ENCODE results near the gene TSPYL4. TPM values are rescaled to one million over a fixed set of nuclear protein-coding genes. Genes with fewer than 3 reads are reported as not detected.

Gene TSPYL4
- polyA plus RNA-seq, 2 donors, result 6.4 to 7.9 TPM

DNA sequence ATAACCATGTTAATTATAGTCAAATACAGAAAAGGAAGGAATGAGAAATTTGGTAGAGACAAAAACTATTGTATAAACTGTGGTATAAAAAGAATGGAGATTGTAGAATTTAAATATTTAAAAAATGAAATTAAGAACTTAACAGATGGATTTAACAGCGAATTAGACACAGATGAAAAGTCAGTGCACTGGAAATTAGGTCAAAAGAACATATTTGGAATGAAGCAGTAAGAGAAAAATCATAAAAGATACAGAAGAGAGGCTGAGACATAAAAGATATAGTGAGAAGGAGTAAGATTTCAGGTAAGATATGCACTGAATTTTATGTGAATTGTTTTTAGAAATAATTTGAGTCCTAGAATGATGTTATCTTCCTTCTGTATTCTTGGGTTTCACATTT lies 14.0 kb downstream of the TSPYL4 start:
- no peak overlapping the region for H3K4me3 ChIP-seq (ENCODE audit: low read depth in 1 of 2, low read length in 2 of 2)
- 94 to 99% methylated on average over 1 of the region's 1 CpG for WGBS, 2 donors
- H3K27ac ChIP-seq (ENCODE audit: low read depth in 2 of 2, low read length in 1 of 2), result no peak overlapping the region
- H3K36me3 ChIP-seq (ENCODE audit: control insufficient read depth in 2 of 2, insufficient read depth in 2 of 2, low read length in 1 of 2), result peaks cover 2 to 4% of the 10 kb centered on the region in 2 donors
- H3K9me3 ChIP-seq (ENCODE audit: control insufficient read depth in 2 of 2, insufficient read depth in 1 of 2, low read depth in 1 of 2, low read length in 1 of 2), result no peaks in the 10 kb centered on the region
- H3K4me1 ChIP-seq (ENCODE audit: control insufficient read depth in 2 of 2, insufficient read depth in 2 of 2, low read length in 1 of 2), result no peaks in the 10 kb centered on the region
- H3K27me3 ChIP-seq (ENCODE audit: control insufficient read depth in 1 of 2, insufficient read depth in 2 of 2, low read length in 2 of 2), result no peaks in the 10 kb centered on the region

DNA sequence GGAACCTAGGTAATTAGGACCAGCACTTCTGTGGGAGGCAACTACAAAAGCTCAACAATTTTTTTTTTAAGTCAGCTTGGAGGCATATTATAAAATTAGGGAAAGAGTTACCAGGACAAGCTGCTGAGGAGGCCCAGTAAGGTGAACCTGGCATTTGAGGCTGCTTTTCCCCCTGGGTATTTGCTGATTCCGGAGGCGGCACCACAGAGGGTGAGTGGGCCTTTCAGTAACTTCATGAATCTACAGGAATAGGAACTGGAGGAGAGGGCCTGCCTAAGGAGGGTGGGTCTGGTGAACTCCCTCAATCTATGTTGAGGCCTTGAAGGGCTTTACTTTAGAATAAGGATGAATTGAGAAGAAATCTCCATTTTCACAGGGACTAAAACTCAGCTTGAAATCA lies 14.6 kb downstream of the TSPYL4 start:
- no peaks in the 10 kb centered on the region for H3K4me1 ChIP-seq (ENCODE audit: control insufficient read depth in 2 of 2, insufficient read depth in 2 of 2, low read length in 1 of 2)
- no peaks in the 10 kb centered on the region for H3K9me3 ChIP-seq (ENCODE audit: control insufficient read depth in 2 of 2, insufficient read depth in 1 of 2, low read depth in 1 of 2, low read length in 1 of 2)
- 98 to 100% methylated on average over 2 of the region's 2 CpGs for WGBS, 2 donors

DNA sequence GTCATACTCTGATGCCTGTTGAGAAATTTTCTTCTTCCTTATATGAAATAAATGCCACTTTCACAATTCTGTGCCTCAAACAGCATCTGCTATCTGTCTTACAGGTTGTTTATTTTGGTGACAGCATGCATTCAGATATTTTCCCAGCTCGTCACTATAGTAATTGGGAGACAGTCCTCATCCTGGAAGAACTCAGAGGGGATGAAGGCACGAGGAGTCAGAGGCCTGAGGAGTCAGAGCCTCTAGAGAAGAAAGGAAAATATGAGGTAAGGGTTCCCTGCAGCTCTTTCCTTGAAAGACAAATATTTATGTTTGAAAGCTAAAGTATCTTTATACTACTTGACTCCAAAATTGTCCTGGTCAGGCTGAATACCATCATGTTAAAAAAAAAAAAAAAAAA lies 15.8 kb downstream of the TSPYL4 start:
- Histone ChIP-seq H3K36me3 (ENCODE audit: control insufficient read depth in 2 of 2, insufficient read depth in 2 of 2, low read length in 1 of 2) (peaks cover 2 to 4% of the 10 kb centered on the region in 2 donors), H3K4me3 (ENCODE audit: low read depth in 1 of 2, low read length in 2 of 2) (no peak overlapping the region), H3K27me3 (ENCODE audit: control insufficient read depth in 1 of 2, insufficient read depth in 2 of 2, low read length in 2 of 2) (no peaks in the 10 kb centered on the region), H3K9me3 (ENCODE audit: control insufficient read depth in 2 of 2, insufficient read depth in 1 of 2, low read depth in 1 of 2, low read length in 1 of 2) (no peaks in the 10 kb centered on the region), H3K4me1 (ENCODE audit: control insufficient read depth in 2 of 2, insufficient read depth in 2 of 2, low read length in 1 of 2) (no peaks in the 10 kb centered on the region), H3K27ac (ENCODE audit: low read depth in 2 of 2, low read length in 1 of 2) (no peak overlapping the region)
- WGBS, 2 donors, result 76 to 79% methylated on average over 2 of the region's 2 CpGs

More for the DNA sequence above, 14.6 kb downstream of the TSPYL4 start:
- Histone ChIP-seq H3K27ac (ENCODE audit: low read depth in 2 of 2, low read length in 1 of 2) (no peak overlapping the region), H3K27me3 (ENCODE audit: control insufficient read depth in 1 of 2, insufficient read depth in 2 of 2, low read length in 2 of 2) (no peaks in the 10 kb centered on the region), H3K36me3 (ENCODE audit: control insufficient read depth in 2 of 2, insufficient read depth in 2 of 2, low read length in 1 of 2) (peaks cover 2 to 4% of the 10 kb centered on the region in 2 donors), H3K4me3 (ENCODE audit: low read depth in 1 of 2, low read length in 2 of 2) (no peak overlapping the region)

GRCh38 chr6:116234689-116235088 lies 19.2 kb downstream of the TSPYL4 start:
- H3K9me3 ChIP-seq (ENCODE audit: control insufficient read depth in 2 of 2, insufficient read depth in 1 of 2, low read depth in 1 of 2, low read length in 1 of 2), result no peaks in the 10 kb centered on the region
- H3K4me3 ChIP-seq (ENCODE audit: low read depth in 1 of 2, low read length in 2 of 2), result no peak overlapping the region
- no peaks in the 10 kb centered on the region for H3K27me3 ChIP-seq (ENCODE audit: control insufficient read depth in 1 of 2, insufficient read depth in 2 of 2, low read length in 2 of 2)
- 75 to 77% methylated on average over 3 of the region's 3 CpGs for WGBS, 2 donors
- H3K36me3 ChIP-seq (ENCODE audit: control insufficient read depth in 2 of 2, insufficient read depth in 2 of 2, low read length in 1 of 2), result peaks cover 2 to 4% of the 10 kb centered on the region in 2 donors
- H3K27ac ChIP-seq (ENCODE audit: low read depth in 2 of 2, low read length in 1 of 2), result no peak overlapping the region
- no peaks in the 10 kb centered on the region for H3K4me1 ChIP-seq (ENCODE audit: control insufficient read depth in 2 of 2, insufficient read depth in 2 of 2, low read length in 1 of 2)

DNA sequence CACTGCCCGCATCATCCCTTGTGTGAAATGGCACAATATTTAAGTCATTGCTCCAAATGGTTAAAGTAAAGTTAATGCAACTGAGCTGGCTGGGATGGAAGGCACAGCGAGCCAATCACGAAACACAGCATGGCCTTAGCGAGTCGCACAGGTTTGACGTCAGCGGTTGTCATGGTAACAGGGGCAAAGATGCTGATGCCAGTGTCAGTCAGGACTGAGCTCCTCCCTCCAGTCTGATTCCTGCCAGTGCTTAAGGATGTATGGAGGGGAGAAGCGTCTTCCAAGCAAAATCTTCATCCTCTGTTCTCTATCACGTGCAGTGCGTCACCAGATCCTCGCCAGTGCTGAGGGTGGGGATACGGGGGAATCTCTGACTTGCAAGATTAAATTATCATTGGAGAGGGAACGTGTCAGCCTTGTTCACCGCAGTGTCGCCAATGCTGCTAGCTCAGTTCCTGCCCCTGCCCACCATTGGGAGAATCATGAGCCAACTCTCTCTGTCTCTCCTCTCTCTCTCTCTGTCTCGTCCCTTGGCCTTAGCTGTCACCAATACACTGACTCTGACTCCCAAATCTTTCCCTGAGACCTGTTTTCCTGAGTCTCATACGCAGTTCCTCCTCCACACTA lies 24.5 kb downstream of the TSPYL4 start:
- H3K36me3 ChIP-seq (ENCODE audit: control insufficient read depth in 2 of 2, insufficient read depth in 2 of 2, low read length in 1 of 2), result peaks cover 0 to 1% of the 10 kb centered on the region in 2 donors
- no peaks in the 10 kb centered on the region for H3K27me3 ChIP-seq (ENCODE audit: control insufficient read depth in 1 of 2, insufficient read depth in 2 of 2, low read length in 2 of 2)
- 75 to 81% methylated on average over 17 of the region's 17 CpGs for WGBS, 2 donors
- no peak overlapping the region for H3K27ac ChIP-seq (ENCODE audit: low read depth in 2 of 2, low read length in 1 of 2)
- no peaks in the 10 kb centered on the region for H3K4me1 ChIP-seq (ENCODE audit: control insufficient read depth in 2 of 2, insufficient read depth in 2 of 2, low read length in 1 of 2)
- no peak overlapping the region for H3K4me3 ChIP-seq (ENCODE audit: low read depth in 1 of 2, low read length in 2 of 2)
- H3K9me3 ChIP-seq (ENCODE audit: control insufficient read depth in 2 of 2, insufficient read depth in 1 of 2, low read depth in 1 of 2, low read length in 1 of 2), result no peaks in the 10 kb centered on the region

GRCh38 chr6:116223355-116223754 lies 30.5 kb downstream of the TSPYL4 start:
- 90 to 92% methylated on average over 3 of the region's 3 CpGs for WGBS, 2 donors
- Histone ChIP-seq H3K4me3 (ENCODE audit: low read depth in 1 of 2, low read length in 2 of 2) (no peak overlapping the region), H3K27ac (ENCODE audit: low read depth in 2 of 2, low read length in 1 of 2) (no peak overlapping the region), H3K9me3 (ENCODE audit: control insufficient read depth in 2 of 2, insufficient read depth in 1 of 2, low read depth in 1 of 2, low read length in 1 of 2) (no peaks in the 10 kb centered on the region), H3K4me1 (ENCODE audit: control insufficient read depth in 2 of 2, insufficient read depth in 2 of 2, low read length in 1 of 2) (no peaks in the 10 kb centered on the region), H3K27me3 (ENCODE audit: control insufficient read depth in 1 of 2, insufficient read depth in 2 of 2, low read length in 2 of 2) (no peaks in the 10 kb centered on the region), H3K36me3 (ENCODE audit: control insufficient read depth in 2 of 2, insufficient read depth in 2 of 2, low read length in 1 of 2) (peaks cover 0 to 4% of the 10 kb centered on the region in 2 donors)

- Histone ChIP-seq H3K4me1 (ENCODE audit: control insufficient read depth in 2 of 2, insufficient read depth in 2 of 2, low read length in 1 of 2) (no peaks in the 10 kb centered on the region), H3K27ac (ENCODE audit: low read depth in 2 of 2, low read length in 1 of 2) (no peak overlapping the region), H3K4me3 (ENCODE audit: low read depth in 1 of 2, low read length in 2 of 2) (no peak overlapping the region), H3K9me3 (ENCODE audit: control insufficient read depth in 2 of 2, insufficient read depth in 1 of 2, low read depth in 1 of 2, low read length in 1 of 2) (no peaks in the 10 kb centered on the region), H3K27me3 (ENCODE audit: control insufficient read depth in 1 of 2, insufficient read depth in 2 of 2, low read length in 2 of 2) (no peaks in the 10 kb centered on the region), H3K36me3 (ENCODE audit: control insufficient read depth in 2 of 2, insufficient read depth in 2 of 2, low read length in 1 of 2) (peaks cover 0 to 4% of the 10 kb centered on the region in 2 donors)
- WGBS, 2 donors, result 95% methylated on average over 2 of the region's 2 CpGs
These were observed 32.0 kb downstream of the TSPYL4 start for GRCh38 chr6:116221911-116222310.

DNA sequence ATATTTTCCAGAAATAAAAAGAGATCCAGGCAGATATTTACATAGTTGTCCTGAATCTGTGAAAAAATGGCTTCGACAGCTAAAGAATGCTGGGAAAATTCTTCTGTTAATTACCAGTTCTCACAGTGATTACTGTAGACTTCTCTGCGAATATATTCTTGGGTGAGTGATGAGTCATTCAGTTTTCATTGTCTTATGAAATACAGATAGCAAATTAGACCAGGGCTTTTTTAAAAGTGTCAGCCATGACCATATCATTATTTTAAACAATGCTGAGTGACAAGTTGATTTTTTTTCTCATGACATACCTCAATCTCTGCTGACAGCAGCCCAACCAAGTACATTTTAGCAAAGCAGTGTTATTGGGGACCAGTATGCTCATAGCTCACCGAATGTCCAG lies 32.8 kb downstream of the TSPYL4 start:
- Histone ChIP-seq H3K27ac (ENCODE audit: low read depth in 2 of 2, low read length in 1 of 2) (no peak overlapping the region), H3K27me3 (ENCODE audit: control insufficient read depth in 1 of 2, insufficient read depth in 2 of 2, low read length in 2 of 2) (no peaks in the 10 kb centered on the region), H3K36me3 (ENCODE audit: control insufficient read depth in 2 of 2, insufficient read depth in 2 of 2, low read length in 1 of 2) (peaks cover 0 to 4% of the 10 kb centered on the region in 2 donors), H3K9me3 (ENCODE audit: control insufficient read depth in 2 of 2, insufficient read depth in 1 of 2, low read depth in 1 of 2, low read length in 1 of 2) (no peaks in the 10 kb centered on the region), H3K4me3 (ENCODE audit: low read depth in 1 of 2, low read length in 2 of 2) (no peak overlapping the region), H3K4me1 (ENCODE audit: control insufficient read depth in 2 of 2, insufficient read depth in 2 of 2, low read length in 1 of 2) (no peaks in the 10 kb centered on the region)
- 77 to 83% methylated on average over 3 of the region's 3 CpGs for WGBS, 2 donors

GRCh38 chr6:116218866-116219265 lies 35.0 kb downstream of the TSPYL4 start:
- no peaks in the 10 kb centered on the region for H3K27me3 ChIP-seq (ENCODE audit: control insufficient read depth in 1 of 2, insufficient read depth in 2 of 2, low read length in 2 of 2)
- no peak overlapping the region for H3K4me3 ChIP-seq (ENCODE audit: low read depth in 1 of 2, low read length in 2 of 2)
- 83 to 90% methylated on average over 5 of the region's 5 CpGs for WGBS, 2 donors
- H3K27ac ChIP-seq (ENCODE audit: low read depth in 2 of 2, low read length in 1 of 2), result no peak overlapping the region
- no peaks in the 10 kb centered on the region for H3K9me3 ChIP-seq (ENCODE audit: control insufficient read depth in 2 of 2, insufficient read depth in 1 of 2, low read depth in 1 of 2, low read length in 1 of 2)
- H3K4me1 ChIP-seq (ENCODE audit: control insufficient read depth in 2 of 2, insufficient read depth in 2 of 2, low read length in 1 of 2), result no peaks in the 10 kb centered on the region
- no peaks in the 10 kb centered on the region for H3K36me3 ChIP-seq (ENCODE audit: control insufficient read depth in 2 of 2, insufficient read depth in 2 of 2, low read length in 1 of 2)

DNA sequence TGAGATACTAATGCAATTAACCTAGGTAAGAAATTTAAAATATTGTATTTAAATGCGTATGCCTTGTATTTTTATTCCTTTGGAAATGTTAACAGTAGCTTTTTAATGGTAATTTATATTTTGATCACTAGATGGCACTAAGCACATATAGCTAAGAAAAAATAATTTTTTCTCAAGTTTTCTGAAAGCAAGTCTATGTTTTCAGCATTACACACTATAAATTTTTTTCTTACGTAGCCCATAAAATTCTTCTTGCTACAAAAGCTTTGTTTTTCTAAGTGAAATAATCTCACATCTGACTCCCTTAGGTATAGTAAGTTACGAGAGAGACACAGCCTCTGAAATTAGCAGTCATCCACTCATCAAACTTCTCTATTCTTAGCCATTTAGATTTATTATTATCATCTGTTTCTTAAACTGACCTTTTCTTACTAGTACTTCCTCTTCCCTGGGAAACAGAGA lies 35.7 kb downstream of the TSPYL4 start:
- Histone ChIP-seq H3K36me3 (ENCODE audit: control insufficient read depth in 2 of 2, insufficient read depth in 2 of 2, low read length in 1 of 2) (no peaks in the 10 kb centered on the region), H3K4me1 (ENCODE audit: control insufficient read depth in 2 of 2, insufficient read depth in 2 of 2, low read length in 1 of 2) (no peaks in the 10 kb centered on the region), H3K4me3 (ENCODE audit: low read depth in 1 of 2, low read length in 2 of 2) (no peak overlapping the region), H3K9me3 (ENCODE audit: control insufficient read depth in 2 of 2, insufficient read depth in 1 of 2, low read depth in 1 of 2, low read length in 1 of 2) (no peaks in the 10 kb centered on the region), H3K27ac (ENCODE audit: low read depth in 2 of 2, low read length in 1 of 2) (no peak overlapping the region), H3K27me3 (ENCODE audit: control insufficient read depth in 1 of 2, insufficient read depth in 2 of 2, low read length in 2 of 2) (no peaks in the 10 kb centered on the region)
- WGBS, 2 donors, result 48 to 52% methylated on average over 3 of the region's 3 CpGs
